PFSK-1 (cell line): ENCODE data around the gene TFEB.

Experiments used
- FOXP2 ChIP-seq: optimal IDR thresholded peaks from 2 replicates; pipeline ENCODE3; 2011; ENCODE audit warnings: borderline replicate concordance, control low read depth, inconsistent platforms; ENCODE audit not compliant: insufficient read depth; ENCODE audit errors: extremely low read length, extremely low read depth
- POLR2AphosphoS5 ChIP-seq: IDR thresholded peaks from 2 replicates; pipeline ENCODE4 v1.6.1; 2012; ENCODE audit warnings: low read depth, mild to moderate bottlenecking, control low read depth, low read length, moderate library complexity
- SIN3A ChIP-seq: IDR thresholded peaks from 2 replicates; pipeline ENCODE4 v1.6.1; 2012; ENCODE audit warnings: mild to moderate bottlenecking, low read length, moderate library complexity, borderline replicate concordance; ENCODE audit not compliant: insufficient read depth

DNA sequence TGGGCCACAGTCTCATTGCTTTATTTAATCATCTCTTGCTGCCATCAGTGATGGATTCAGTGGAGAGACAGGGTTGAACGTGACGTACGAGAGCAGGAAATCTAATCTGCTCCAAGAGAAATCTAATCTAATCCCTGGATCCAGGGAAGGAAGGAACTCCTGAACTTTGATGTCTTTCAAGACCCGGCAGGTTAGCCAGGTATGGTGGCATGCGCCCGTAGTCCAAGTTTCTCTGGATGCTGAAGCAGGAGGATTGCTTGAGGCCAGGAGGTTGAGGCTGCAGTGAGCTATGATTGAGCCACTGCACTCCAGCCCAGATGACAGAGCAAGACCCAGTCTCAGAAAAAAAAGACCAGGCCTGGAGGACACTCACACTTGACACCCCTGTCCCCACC lies 23.2 kb upstream of the TFEB start:
- TF ChIP-seq FOXP2 (no peak), POLR2AphosphoS5 (no peak), SIN3A (no peak)
